Stimulated activated CD8-positive, alpha-beta memory T cell treated with anti-CD3 and anti-CD28 coated beads, Interleukin-12 subunit alpha, Interleukin-12 subunit beta, amount 100 ng/mL, for 24 hours (primary cell): ENCODE measurements around the gene ZNF629.

Experiments used
- DNase-seq: peaks from one replicate; pipeline ENCODE4 v3.0.0-alpha.2; 2020; ENCODE audit errors: extremely low read depth

ZNF629 gene

DNA sequence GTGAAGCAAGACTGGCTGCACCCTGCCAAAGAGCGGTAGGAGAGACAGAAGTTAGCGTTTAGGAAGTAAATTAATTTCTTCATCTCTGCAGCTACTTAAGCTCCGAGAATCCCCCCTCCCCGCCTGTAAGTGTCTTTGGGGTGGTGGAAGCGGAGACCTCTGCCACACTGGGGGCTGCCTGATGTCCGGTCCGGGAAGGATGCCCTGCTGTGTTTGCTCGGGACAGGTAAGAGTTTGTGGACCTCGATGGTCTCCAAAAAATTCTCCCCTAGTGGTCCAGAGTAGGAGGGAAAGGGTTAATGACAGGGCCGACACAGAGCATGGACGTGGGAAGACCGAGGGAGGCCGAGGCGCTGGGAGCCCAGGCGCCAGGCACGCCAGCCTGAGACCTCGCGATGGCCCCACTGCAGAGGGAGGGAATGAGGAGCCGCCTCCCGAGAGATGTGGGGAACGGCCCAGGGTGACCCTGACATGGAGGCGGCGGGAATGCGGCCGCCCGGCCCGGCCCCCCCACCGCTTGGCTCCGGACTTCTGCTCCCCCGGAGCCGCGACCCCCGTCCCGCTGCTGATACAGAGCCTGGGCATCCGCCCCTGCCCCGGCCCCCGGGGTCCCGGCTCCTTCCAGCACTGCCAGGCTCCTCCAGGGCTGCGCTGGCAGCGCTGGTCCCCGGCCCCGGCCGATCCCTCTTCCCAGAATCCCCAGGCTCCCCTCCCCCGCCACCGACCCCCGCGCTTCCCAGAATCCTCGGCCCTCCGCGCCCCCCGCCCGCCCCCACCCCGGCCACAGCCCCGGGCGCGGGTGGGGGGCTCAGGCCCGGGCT, 680 bp downstream of the ZNF629 start:
- no peak for DNase-seq

DNA sequence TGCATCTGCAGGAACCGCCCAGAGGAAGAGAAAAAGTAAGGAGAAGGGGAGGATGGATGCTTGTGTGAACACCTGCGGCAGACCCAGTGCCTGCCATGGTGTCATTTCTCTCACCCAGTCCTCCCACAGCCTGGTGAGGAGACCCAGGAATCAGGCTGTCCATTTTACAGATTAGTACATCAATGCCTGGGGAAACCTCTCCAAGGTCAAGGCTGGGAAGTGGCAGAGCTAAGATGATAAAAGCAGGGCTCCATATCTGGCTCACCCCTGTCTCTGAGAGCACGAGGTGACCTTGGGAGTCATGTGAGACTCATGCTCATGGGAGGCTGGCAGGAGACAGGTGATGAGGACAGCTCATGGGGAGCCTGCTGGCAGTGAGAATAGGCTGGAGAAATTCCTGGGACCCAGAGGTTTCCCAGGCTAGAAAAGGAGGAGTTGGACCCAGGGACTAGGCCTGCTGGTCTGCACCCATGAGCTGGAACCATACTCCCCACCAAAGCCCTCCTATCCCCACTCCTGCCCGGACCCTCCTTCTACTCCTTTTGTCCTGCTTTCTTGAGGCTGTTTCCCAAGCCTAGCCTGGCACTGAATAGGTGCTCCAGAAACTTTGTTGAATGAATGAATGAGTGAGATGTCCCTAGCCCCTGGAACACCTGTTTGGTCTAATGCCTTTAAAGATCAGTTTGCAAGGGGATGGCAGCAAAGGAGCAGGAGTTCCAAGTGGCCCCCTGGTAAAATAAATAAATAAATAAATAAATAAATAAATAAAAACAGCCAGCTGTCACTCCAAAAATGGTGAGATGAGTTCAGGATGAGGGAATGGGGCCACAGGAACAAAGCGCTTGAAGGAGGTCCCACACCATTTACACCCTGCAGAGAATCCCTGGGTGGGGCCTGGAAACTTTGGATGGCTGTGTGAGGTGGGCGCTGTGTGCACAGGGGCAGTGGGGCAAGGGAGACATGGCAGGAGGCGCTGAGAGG, 1.6 kb downstream of the ZNF629 start:
- DNase-seq = no peak

GRCh38 chr16:30784215-30784614, 2.8 kb downstream of the ZNF629 start:
- DNase-seq = no peak

DNA sequence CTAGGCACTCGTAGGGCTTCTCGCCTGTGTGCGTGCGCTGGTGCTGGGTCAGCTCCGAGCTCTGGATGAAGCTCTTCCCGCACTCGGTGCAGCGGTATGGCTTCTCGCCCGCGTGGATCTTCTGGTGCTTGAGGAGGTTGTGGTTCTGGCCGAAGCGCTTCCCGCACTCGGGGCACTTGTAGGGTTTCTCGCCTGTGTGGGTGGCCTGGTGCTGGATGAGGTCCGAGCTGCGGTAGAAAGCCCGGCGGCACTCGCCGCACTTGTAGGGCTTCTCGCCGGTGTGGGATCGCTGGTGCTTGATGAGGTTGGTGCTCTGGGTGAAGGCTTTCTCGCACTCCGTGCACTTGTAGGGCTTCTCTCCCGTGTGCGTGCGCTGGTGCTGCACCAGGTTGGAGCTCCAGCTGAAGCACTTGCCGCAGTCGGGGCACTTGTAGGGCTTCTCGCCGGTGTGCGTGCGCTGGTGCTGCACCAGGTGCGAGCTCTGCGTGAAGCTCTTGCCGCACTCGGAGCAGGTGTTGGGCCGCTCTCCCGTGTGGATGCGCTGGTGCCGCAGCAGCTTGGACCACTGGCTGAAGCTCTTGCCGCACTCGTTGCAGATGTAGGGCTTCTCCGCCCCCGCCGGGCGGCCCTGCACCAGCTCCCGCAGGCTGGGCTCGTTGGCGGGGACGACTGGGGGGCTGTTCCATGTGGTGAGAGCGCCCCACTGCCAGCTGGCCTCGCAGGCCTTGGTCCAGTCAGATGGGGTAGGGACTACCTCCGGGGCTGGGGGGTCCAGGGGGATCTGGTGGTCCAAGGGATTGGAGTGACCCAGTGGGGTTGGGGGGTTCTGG, 3.5 kb downstream of the ZNF629 start:
- DNase-seq = no peak

- no peak for DNase-seq
Measured at GRCh38 chr16:30782486-30783279, 4.3 kb downstream of the ZNF629 start.

DNA sequence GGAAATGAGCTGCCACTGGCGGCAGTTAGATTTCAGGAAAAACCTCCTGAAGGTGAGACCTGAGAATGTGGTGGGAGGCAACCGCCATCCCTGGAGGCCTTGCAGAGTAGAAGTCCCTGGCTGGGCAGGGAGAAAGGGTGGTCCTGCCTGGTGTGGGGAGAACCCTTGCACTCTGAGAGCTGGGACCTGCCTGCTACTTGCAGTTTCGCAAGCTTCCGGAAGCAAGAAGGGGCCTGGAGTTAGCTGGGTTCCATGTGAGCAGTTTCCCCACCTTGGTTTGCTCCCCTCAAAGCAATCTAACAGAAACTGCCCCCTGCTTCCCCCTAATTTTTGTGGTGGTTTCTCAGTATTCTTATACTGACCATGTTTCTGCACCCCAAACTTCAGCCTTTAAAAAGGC, 6.5 kb downstream of the ZNF629 start:
- no peak for DNase-seq

GRCh38 chr16:30780021-30780420, 7.0 kb downstream of the ZNF629 start:
- DNase-seq = no peak

DNA sequence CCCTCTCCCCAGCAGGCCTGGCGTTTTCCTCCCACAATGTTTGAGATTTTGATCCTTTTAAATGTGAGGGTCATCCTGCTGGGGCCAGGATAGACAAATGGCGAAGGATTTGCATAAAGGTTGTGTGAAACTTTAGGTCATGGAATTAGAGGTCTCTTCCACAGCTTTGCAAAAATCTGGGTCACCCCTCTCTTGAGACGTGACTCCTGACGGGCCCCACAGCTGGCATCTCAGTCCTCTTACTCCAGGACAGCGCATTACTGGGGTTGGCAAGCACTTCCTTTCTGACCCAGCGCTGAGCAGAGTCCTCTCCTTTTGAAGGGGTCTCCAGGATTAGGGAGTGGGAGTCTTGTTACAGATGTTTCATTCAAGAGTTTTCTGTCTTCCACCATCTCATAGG, 7.4 kb downstream of the ZNF629 start:
- no peak for DNase-seq

DNA sequence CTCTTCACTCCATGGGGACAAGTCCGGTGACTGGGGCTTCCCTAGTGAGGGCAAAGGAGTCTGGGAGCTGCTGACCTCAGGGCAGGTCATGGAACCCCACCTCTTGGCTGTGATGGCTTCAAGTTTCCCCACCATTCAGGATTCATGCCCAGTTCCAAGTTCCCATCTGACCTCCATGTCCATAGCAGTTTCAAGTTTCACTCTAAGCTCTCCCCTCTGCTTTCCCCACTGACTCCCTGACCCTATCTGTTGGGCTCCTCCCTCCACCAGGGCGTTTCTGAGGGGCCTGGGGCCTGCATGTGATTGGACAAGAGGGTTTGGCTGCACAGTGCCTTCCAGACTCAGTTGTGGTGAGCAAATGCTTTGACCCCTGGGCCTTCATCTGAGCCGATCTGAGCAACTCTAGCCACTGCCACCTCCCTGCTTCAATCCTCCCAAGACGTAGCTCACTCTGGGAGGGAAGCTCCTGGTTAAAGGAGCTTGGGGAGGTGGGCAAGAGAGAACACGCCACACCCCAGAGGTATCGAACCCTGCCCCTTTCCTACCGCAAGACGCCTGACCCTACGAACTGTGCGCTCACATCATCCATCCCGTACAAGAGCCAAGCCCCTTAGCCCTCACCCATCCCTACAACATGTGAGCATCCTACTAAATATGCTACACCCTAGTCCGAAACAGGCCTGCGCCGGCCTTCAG, 8.3 kb downstream of the ZNF629 start:
- no peak for DNase-seq

DNA sequence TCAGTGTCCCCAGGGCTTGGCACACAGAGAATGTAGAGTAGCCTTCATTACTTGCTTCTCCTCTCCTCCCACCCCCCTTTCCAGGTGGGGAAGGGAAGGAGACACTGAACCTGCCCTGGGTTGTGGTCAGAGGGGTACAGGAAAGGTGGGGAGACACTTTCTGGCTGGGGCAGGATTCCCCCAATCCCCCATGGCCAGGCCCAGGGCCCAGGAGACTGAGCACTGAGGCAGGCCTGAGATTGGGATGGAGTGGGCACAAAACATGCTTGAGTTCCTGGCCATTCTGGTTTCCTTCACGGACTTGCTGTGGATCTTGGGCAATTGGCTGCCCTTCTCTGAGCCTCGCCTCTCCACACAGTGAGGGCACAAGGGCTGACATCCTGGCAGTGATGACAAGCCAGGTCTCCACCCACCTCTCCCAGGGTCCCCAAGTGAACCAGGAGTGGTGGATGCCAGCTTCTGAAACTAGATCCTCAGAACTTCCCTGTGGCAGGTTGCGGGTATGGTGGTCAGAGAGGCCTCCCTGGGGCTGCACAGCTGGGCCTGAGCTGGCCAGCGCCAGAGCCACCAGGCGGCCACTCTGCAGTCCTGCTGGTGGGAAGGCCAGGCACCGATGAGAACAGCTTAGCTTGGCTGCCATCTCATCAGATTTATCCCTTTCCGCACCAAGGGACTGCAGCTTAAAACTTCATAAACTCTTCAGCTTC, 9.3 kb downstream of the ZNF629 start:
- DNase-seq = no peak

GRCh38 chr16:30775392-30776188, 11.4 kb downstream of the ZNF629 start:
- peak; percentile 35 for DNase-seq

- no peak for DNase-seq
Measured at GRCh38 chr16:30775131-30775391, 11.9 kb downstream of the ZNF629 start.

- no peak for DNase-seq
Measured at GRCh38 chr16:30774367-30775130, 12.5 kb downstream of the ZNF629 start.

DNA sequence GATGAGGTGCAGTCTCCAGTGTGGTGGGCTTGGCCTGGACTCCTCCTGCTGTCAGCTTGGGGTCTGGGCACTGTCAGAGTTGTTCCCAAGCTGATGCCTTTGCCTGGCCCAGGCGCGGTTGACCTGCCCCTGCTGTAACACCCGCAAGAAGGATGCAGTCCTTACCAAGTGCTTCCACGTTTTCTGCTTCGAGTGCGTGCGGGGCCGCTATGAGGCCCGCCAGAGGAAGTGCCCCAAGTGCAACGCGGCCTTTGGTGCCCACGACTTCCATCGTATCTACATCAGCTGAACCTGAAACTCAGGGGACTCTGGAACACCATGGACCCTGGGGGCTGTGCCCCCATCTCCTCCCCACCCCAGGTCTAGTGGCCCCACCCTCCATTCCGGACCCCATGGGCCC, 13.2 kb downstream of the ZNF629 start:
- no peak for DNase-seq

- DNase-seq = no peak
Measured at GRCh38 chr16:30771726-30772125, 15.3 kb downstream of the ZNF629 start.

- DNase-seq = no peak
Measured at GRCh38 chr16:30769379-30770089, 17.5 kb downstream of the ZNF629 start.

- no peak for DNase-seq
Measured at GRCh38 chr16:30768583-30769181, 18.3 kb downstream of the ZNF629 start.
